Tibial nerve (tissue), 4 donors: Measurements from ENCODE around the gene LINC00237. TPM values are rescaled to one million over a fixed set of nuclear protein-coding genes. Genes with fewer than 3 reads are reported as not detected.

Source experiments
- DNase-seq, 2 donors: peaks; one replicate each; pipeline ENCODE4 v3.0.0-alpha.2; 2019; ENCODE audit warnings: low spot score in 2 of 2
- H3K27ac ChIP-seq, 4 donors: fragments of 200-600 bp; sonication (generic) in 3 of 4; one replicate each; pipeline ENCODE4 v1.5.1; 2017 to 2019; ENCODE audit warnings: mild to moderate bottlenecking in 1 of 4
- H3K27me3 ChIP-seq, 2 donors: fragments of 200-600 bp; sonication (generic) in 1 of 2; one replicate each; pipeline versions ENCODE4 v1.5.1 to v1.6.0; 2017 to 2019
- H3K36me3 ChIP-seq, 3 donors: fragments of 200-600 bp; sonication (generic); one replicate each; pipeline ENCODE4 v1.5.1; 2018 to 2019
- H3K4me1 ChIP-seq, 4 donors: fragments of 200-600 bp; sonication (generic) in 3 of 4; one replicate each; pipeline ENCODE4 v1.5.1; 2017 to 2019
- H3K4me3 ChIP-seq, 4 donors: fragments of 200-600 bp; sonication (generic) in 3 of 4; one replicate each; pipeline ENCODE4 v1.5.1; 2017 to 2019; ENCODE audit warnings: mild to moderate bottlenecking in 1 of 4, moderate library complexity in 1 of 4
- H3K9me3 ChIP-seq, 4 donors: fragments of 200-600 bp; sonication (generic) in 3 of 4; one replicate each; pipeline ENCODE4 v1.5.1; 2017 to 2019
- EP300 ChIP-seq, 2 donors: sonication (generic); formaldehyde crosslinking; IDR thresholded peaks; one replicate each; pipeline ENCODE4 v1.6.1; 2017; ENCODE audit warnings: antibody characterized with exemption in 2 of 2, mild to moderate bottlenecking in 1 of 2
- POLR2A ChIP-seq, 2 donors: fragments of 450-650 bp; IDR thresholded peaks; one replicate each; pipeline ENCODE4 v1.6.1; 2017; ENCODE audit warnings: antibody characterized with exemption in 2 of 2, mild to moderate bottlenecking in 2 of 2, moderate library complexity in 2 of 2
- WGBS, 2 donors: methylation state at CpG; one replicate each; pipeline ENCODE4 v1.1.5; 2018; 5-methylcytosine and 5-hydroxymethylcytosine counted together
- total RNA-seq, 4 donors: library from RNA; depleted of rRNA; stranded (reverse); fragments of >200 nt; gene quantifications; one replicate each; pipeline ENCODE4 v1.1.0, GENCODE V29; 2016
- TF ChIP-seq, protein P1 (sequence below), 5 experiments: fragments of 200-600 bp in 3 of 5; fragments of 450-650 bp in 2 of 5; sonication (generic) in 3 of 5; IDR thresholded peaks; one replicate each; pipeline ENCODE4 v1.5.1; 2016 to 2019; ENCODE audit warnings: antibody characterized with exemption in 5 of 5, mild to moderate bottlenecking in 3 of 5, moderate library complexity in 2 of 5

The LINC00237 gene
- total RNA-seq, 4 donors from 2014 or later, result not detected

DNA sequence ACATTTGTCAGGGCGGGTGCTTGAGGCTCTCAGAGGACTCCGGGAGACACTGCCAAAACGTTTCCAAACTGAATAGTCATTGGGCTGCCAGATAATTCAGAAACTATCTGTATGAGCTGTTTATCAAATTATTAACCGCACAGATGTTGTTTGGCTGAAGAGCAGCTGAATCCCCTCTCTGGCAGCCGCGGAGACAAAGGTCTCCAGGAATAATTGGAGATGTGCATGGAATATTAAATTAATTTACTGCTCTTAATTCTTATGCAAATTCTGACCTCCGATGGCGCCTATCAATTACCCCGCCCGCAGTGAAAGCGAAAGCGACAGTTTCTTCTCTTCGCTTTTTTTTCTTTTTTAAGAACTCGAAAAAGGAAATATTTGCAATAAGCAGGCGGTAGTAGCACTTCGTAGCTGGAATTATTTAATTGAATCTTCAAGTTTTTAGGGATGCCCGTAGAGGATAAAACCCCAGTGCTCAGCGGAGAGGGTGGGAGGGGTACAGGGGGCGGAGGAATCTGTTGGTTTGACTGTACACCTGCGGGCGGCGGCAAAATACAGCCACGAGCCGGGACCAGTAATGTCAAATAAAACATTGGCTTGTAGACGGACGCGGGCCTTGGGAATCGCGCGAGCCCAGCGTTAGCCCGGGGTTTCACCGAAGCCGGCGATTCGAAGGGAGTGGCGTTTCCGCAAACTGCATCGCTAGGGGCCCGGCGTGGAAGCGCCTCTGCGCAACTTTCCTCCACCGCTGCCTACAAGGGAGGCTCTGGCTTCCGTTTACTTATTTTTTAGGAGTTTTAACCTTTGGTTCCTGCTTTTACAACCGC is 6.2 kb downstream of the LINC00237 start:
- Histone ChIP-seq H3K27ac (peak overlapping the region in 1 of 4 donors; percentile 37), H3K9me3 (no peaks in the 10 kb centered on the region), H3K36me3 (no peaks in the 10 kb centered on the region), H3K4me3 (peak overlapping the region; percentile 22 to 51 (median 40)), H3K27me3 (peaks cover 17 to 95% of the 10 kb centered on the region in 2 donors), H3K4me1 (peaks cover 0 to 47% (median 33%) of the 10 kb centered on the region in 4 donors)
- 6 to 7% methylated on average over 45 to 46 of the region's 46 CpGs for WGBS, 2 donors
- TF ChIP-seq POLR2A (IDR thresholded peaks at IDR 0.05) (no peak), EP300 (IDR thresholded peaks at IDR 0.05) (no peak)
- TF ChIP-seq, protein P1, sequence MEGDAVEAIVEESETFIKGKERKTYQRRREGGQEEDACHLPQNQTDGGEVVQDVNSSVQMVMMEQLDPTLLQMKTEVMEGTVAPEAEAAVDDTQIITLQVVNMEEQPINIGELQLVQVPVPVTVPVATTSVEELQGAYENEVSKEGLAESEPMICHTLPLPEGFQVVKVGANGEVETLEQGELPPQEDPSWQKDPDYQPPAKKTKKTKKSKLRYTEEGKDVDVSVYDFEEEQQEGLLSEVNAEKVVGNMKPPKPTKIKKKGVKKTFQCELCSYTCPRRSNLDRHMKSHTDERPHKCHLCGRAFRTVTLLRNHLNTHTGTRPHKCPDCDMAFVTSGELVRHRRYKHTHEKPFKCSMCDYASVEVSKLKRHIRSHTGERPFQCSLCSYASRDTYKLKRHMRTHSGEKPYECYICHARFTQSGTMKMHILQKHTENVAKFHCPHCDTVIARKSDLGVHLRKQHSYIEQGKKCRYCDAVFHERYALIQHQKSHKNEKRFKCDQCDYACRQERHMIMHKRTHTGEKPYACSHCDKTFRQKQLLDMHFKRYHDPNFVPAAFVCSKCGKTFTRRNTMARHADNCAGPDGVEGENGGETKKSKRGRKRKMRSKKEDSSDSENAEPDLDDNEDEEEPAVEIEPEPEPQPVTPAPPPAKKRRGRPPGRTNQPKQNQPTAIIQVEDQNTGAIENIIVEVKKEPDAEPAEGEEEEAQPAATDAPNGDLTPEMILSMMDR (IDR thresholded peaks at IDR 0.05), result no peak
- no peak for DNase-seq

DNA sequence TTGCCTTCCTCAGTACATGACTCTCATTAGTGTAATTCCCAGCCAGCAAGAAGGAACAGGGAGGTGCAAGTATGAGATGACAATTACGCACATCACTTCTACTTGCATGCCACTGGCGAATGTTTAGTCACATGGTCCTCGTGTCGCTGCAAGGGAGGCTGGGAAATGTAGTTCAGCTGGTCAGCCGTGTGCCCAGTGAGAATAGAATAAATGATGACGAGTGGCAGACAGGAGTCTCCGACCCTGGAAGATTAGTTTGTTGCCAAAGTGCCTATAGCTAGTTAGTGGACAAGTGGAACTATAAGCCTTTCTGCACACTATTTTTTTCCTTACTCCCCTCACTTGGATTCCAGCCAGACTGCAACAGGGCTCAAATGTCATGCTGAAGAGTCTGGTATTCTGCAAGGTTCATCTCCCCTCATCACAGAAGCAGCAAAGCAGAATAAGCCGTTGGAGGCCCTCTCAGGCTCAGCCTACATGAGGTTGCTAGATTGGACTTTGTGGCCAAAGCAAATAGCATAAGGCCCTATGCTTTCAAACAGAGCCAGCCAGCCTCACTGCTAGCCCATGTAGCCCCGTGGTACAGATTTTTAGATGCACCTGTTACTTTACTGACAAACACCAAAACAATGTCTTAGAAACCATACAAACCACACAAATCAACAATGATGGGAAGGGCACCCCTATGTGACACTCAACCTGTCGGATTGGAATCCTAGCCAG is 9.7 kb downstream of the LINC00237 start:
- WGBS, 2 donors, result 43 to 44% methylated on average over 10 of the region's 10 CpGs
- no peak overlapping the region for H3K27ac ChIP-seq
- DNase-seq, result no peak
- no peaks in the 10 kb centered on the region for H3K36me3 ChIP-seq
- peaks cover 0 to 21% (median 16%) of the 10 kb centered on the region in 4 donors for H3K4me1 ChIP-seq
- H3K4me3 ChIP-seq, result no peak overlapping the region
- peaks cover 13 to 85% of the 10 kb centered on the region in 2 donors for H3K27me3 ChIP-seq
- TF ChIP-seq EP300 (IDR thresholded peaks at IDR 0.05), result no peak
- TF ChIP-seq, protein P1 (IDR thresholded peaks at IDR 0.05), result no peak
- no peak for TF ChIP-seq POLR2A (IDR thresholded peaks at IDR 0.05)
- H3K9me3 ChIP-seq, result no peaks in the 10 kb centered on the region

DNA sequence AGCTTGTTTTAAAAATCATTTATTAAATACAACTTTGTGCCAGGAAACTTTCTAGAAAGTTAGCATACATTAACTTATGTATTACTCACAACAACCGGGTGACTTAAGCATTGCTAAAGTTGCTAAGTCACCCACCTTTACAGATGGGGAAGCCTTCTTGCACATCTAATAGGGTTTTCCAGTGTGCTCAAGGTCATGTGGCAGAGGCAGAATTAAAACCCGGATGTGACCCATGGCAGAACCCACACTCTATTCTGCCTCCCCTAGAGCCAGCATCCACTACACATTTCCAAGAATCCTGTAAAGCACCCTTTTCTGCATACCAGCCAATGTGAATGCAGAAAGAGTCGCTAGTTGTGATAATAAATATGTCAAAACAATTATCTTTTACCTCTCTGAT is 13.4 kb downstream of the LINC00237 start:
- no peaks in the 10 kb centered on the region for H3K4me1 ChIP-seq
- H3K27me3 ChIP-seq, result peaks cover 0 to 77% of the 10 kb centered on the region in 2 donors
- H3K36me3 ChIP-seq, result no peaks in the 10 kb centered on the region
- no peak overlapping the region for H3K27ac ChIP-seq
- WGBS, 2 donors, result 78 to 80% methylated on average over 3 of the region's 3 CpGs
- no peak for DNase-seq
- no peaks in the 10 kb centered on the region for H3K9me3 ChIP-seq
- no peak overlapping the region for H3K4me3 ChIP-seq
- TF ChIP-seq, protein P1 (IDR thresholded peaks at IDR 0.05), result no peak
- TF ChIP-seq POLR2A (IDR thresholded peaks at IDR 0.05), result no peak
- TF ChIP-seq EP300 (IDR thresholded peaks at IDR 0.05), result no peak

DNA sequence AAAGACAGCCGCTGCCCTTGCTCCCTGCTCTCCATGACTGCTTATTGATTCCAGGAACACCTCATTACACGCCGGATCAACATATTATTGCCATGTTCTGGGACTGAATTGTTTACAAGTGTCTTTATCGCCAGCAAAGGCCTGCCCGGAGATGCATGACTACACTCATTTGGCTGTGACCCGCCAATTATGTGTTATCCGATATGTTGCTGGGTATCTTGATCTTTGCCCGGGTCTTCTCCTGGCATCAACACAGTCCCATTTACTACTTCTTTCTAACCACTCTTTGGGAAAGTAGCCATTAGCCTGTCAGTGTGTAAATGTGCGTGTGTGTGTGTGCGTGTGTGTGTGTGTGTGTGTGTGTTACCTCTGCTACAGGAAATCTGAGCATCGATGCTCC is 15.4 kb downstream of the LINC00237 start:
- H3K27ac ChIP-seq, result no peak overlapping the region
- 66 to 71% methylated on average over 11 of the region's 11 CpGs for WGBS, 2 donors
- DNase-seq, result no peak
- TF ChIP-seq, protein P1 (IDR thresholded peaks at IDR 0.05), result no peak
- H3K4me3 ChIP-seq, result no peak overlapping the region
- H3K4me1 ChIP-seq, result no peaks in the 10 kb centered on the region
- H3K36me3 ChIP-seq, result no peaks in the 10 kb centered on the region
- no peaks in the 10 kb centered on the region for H3K9me3 ChIP-seq
- peaks cover 0 to 56% of the 10 kb centered on the region in 2 donors for H3K27me3 ChIP-seq

DNA sequence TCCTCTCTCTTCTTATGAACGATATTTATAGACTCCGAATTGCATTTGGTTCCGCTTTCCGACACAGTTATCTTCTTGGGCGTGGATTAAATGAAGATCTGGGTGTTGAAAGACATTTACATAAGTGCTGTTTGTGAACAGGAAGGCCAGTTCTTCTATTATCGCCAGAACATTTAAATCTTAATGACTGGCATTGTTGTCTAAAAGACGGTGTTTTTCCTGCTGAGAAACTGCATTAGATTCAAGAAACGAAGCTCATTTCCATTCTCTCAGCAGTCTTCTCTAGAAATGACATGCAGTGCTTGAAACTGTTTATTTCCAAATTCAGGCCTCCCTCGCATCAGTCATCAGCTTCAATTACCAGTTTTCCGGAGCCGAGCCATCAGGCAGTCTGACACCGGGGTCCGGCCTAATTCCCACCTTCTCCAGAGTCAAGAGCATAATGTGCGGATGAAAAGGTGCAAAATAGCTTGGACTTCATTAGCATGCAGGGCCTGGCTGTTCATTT is 16.0 kb downstream of the LINC00237 start:
- Histone ChIP-seq H3K27ac (no peak overlapping the region), H3K4me3 (no peak overlapping the region), H3K27me3 (peaks cover 0 to 54% of the 10 kb centered on the region in 2 donors), H3K9me3 (no peaks in the 10 kb centered on the region), H3K4me1 (no peaks in the 10 kb centered on the region), H3K36me3 (no peaks in the 10 kb centered on the region)
- TF ChIP-seq, protein P1 (IDR thresholded peaks at IDR 0.05), result no peak
- TF ChIP-seq POLR2A (IDR thresholded peaks at IDR 0.05) (no peak), EP300 (IDR thresholded peaks at IDR 0.05) (no peak)
- no peak for DNase-seq
- 44 to 55% methylated on average over 14 of the region's 14 CpGs for WGBS, 2 donors
